ENCODE data around the gene CEP41.

Gene CEP41

GRCh38 chr7:130483031-130483430 is 42.2 kb upstream of the CEP41 start:
- peaks cover 9 to 21% (median 16%) of the 10 kb centered on the region in 11 experiments; a peak in 20 of 22 replicates for H3K9me3 ChIP-seq (replicated peaks in 1 of 11)
- no peaks in the 10 kb centered on the region for H4K20me1 ChIP-seq
- TF ChIP-seq Cebpa-rat (IDR thresholded peaks at IDR 0.05) = no peak
- H3K36me3 ChIP-seq = no peaks in the 10 kb centered on the region
- H3K4me3 ChIP-seq = no peak overlapping the region
- H3K27ac ChIP-seq = no peak overlapping the region
- H3K9ac ChIP-seq = no peak overlapping the region
- H3K4me1 ChIP-seq = peaks cover 0 to 7% (median 0%) of the 10 kb centered on the region in 10 experiments; a peak in 1 of 20 replicates
- H3K27me3 ChIP-seq = peaks cover 15 to 23% (median 20%) of the 10 kb centered on the region in 11 experiments
- no peak overlapping the region for H3K4me2 ChIP-seq

DNA sequence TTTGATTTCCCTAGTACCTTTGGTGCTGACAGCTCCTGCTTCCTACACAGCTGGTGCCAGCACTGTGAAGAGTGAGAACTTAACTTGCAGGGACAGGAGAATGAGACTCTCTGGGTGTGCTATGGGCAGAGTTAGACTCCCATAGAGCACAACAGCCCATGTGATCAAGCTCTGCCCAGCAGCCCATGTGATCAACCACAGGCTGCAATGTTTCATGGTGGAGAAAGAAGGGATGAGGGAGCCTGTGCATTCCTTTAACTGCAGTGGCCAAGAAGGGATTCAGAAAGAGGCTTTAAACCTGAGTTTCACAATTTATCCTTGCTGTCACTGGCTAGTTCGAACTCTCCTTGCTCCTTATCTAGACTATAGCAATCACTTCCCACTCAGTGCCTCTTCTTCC is 41.1 kb upstream of the CEP41 start:
- no peak for TF ChIP-seq Cebpa-rat (IDR thresholded peaks at IDR 0.05)
- Histone ChIP-seq H3K27me3 (peaks cover 12 to 19% (median 16%) of the 10 kb centered on the region in 11 experiments), H3K36me3 (no peaks in the 10 kb centered on the region), H3K4me3 (no peak overlapping the region), H3K9me3 (replicated peaks in 1 of 11) (peaks cover 13 to 27% (median 20%) of the 10 kb centered on the region in 11 experiments; a peak in 20 of 22 replicates), H3K4me2 (no peak overlapping the region), H3K9ac (no peak overlapping the region), H4K20me1 (no peaks in the 10 kb centered on the region), H3K4me1 (peaks cover 0 to 7% (median 0%) of the 10 kb centered on the region in 10 experiments; a peak in 1 of 20 replicates), H3K27ac (no peak overlapping the region)

GRCh38 chr7:130479716-130480400 is 39.0 kb upstream of the CEP41 start:
- Histone ChIP-seq H3K27ac (no peak overlapping the region), H3K27me3 (no peaks in the 10 kb centered on the region)
- no peak for TF ChIP-seq Cebpa-rat (IDR thresholded peaks at IDR 0.05)

GRCh38 chr7:130478991-130479390 is 38.2 kb upstream of the CEP41 start:
- Histone ChIP-seq H3K9me3 (replicated peaks in 1 of 11) (peaks cover 0 to 12% (median 6%) of the 10 kb centered on the region in 11 experiments; a peak in 13 of 22 replicates), H3K4me1 (peaks cover 0 to 7% (median under 1%) of the 10 kb centered on the region in 10 experiments; a peak in 9 of 20 replicates), H3K36me3 (no peaks in the 10 kb centered on the region), H3K4me2 (no peak overlapping the region), H3K9ac (no peak overlapping the region), H3K4me3 (no peak overlapping the region), H3K27ac (no peak overlapping the region), H3K27me3 (no peaks in the 10 kb centered on the region), H4K20me1 (no peaks in the 10 kb centered on the region)
- no peak for TF ChIP-seq Cebpa-rat (IDR thresholded peaks at IDR 0.05)

More at GRCh38 chr7:130479716-130480400, 39.0 kb upstream of the CEP41 start:
- Histone ChIP-seq H3K4me2 (no peak overlapping the region), H3K36me3 (no peaks in the 10 kb centered on the region), H3K4me3 (no peak overlapping the region), H3K9me3 (replicated peaks in 1 of 11) (peaks cover 0 to 12% (median 6%) of the 10 kb centered on the region in 11 experiments; a peak in 13 of 22 replicates), H3K9ac (no peak overlapping the region), H3K4me1 (no peaks in the 10 kb centered on the region), H4K20me1 (no peaks in the 10 kb centered on the region)

- no peaks in the 10 kb centered on the region for H3K36me3 ChIP-seq
- H4K20me1 ChIP-seq = no peaks in the 10 kb centered on the region
- no peak overlapping the region for H3K9ac ChIP-seq
- peaks cover 0 to 25% (median 12%) of the 10 kb centered on the region in 10 experiments; a peak in 16 of 20 replicates for H3K4me1 ChIP-seq
- TF ChIP-seq Cebpa-rat (IDR thresholded peaks at IDR 0.05) = no peak
- no peak overlapping the region for H3K4me3 ChIP-seq
- no peaks in the 10 kb centered on the region for H3K27me3 ChIP-seq
- no peak overlapping the region for H3K27ac ChIP-seq
- no peak overlapping the region for H3K4me2 ChIP-seq
- H3K9me3 ChIP-seq (replicated peaks in 1 of 11) = peaks cover 0 to 12% (median 6%) of the 10 kb centered on the region in 11 experiments; a peak in 13 of 22 replicates
Measured at GRCh38 chr7:130476297-130477150, 35.7 kb upstream of the CEP41 start.

GRCh38 chr7:130475776-130476175 is 35.0 kb upstream of the CEP41 start:
- Histone ChIP-seq H3K27me3 (no peaks in the 10 kb centered on the region), H3K27ac (no peak overlapping the region), H4K20me1 (no peaks in the 10 kb centered on the region), H3K9me3 (replicated peaks in 1 of 11) (peaks cover 0 to 12% (median 6%) of the 10 kb centered on the region in 11 experiments; a peak in 13 of 22 replicates), H3K4me2 (no peak overlapping the region), H3K4me3 (no peak overlapping the region), H3K9ac (no peak overlapping the region), H3K4me1 (peaks cover 0 to 27% (median 12%) of the 10 kb centered on the region in 10 experiments; a peak in 16 of 20 replicates), H3K36me3 (no peaks in the 10 kb centered on the region)
- TF ChIP-seq Cebpa-rat (IDR thresholded peaks at IDR 0.05) = no peak

GRCh38 chr7:130473876-130474275 is 33.1 kb upstream of the CEP41 start:
- no peaks in the 10 kb centered on the region for H3K27me3 ChIP-seq
- H3K4me3 ChIP-seq = no peak overlapping the region
- no peak for TF ChIP-seq Cebpa-rat (IDR thresholded peaks at IDR 0.05)
- H3K4me2 ChIP-seq = peak overlapping the region in 8 of 11 experiments; percentile 4 to 76 (median 49); a peak in 16 of 22 replicates
- no peaks in the 10 kb centered on the region for H3K36me3 ChIP-seq
- peaks cover 0 to 12% (median 5%) of the 10 kb centered on the region in 11 experiments; a peak in 12 of 22 replicates for H3K9me3 ChIP-seq (replicated peaks in 1 of 11)
- H3K27ac ChIP-seq = peak overlapping the region in 4 of 11 experiments; percentile 19 to 59 (median 36); a peak in 8 of 22 replicates
- H3K9ac ChIP-seq = 0 out of 22 replicates have a peak overlapping the region, but pooled peaks of 1 of the 11 experiments have one; percentile 14
- no peaks in the 10 kb centered on the region for H4K20me1 ChIP-seq
- H3K4me1 ChIP-seq = peaks cover 0 to 36% (median 12%) of the 10 kb centered on the region in 10 experiments; a peak in 16 of 20 replicates

- H3K4me3 ChIP-seq = no peak overlapping the region
- H3K27me3 ChIP-seq = no peaks in the 10 kb centered on the region
- peak overlapping the region in 4 of 11 experiments; percentile 19 to 59 (median 36); a peak in 8 of 22 replicates for H3K27ac ChIP-seq
- H3K4me1 ChIP-seq = peaks cover 0 to 36% (median 12%) of the 10 kb centered on the region in 10 experiments; a peak in 16 of 20 replicates
- H4K20me1 ChIP-seq = no peaks in the 10 kb centered on the region
- H3K36me3 ChIP-seq = no peaks in the 10 kb centered on the region
- peaks cover 0 to 10% (median 5%) of the 10 kb centered on the region in 11 experiments; a peak in 12 of 22 replicates for H3K9me3 ChIP-seq (replicated peaks in 1 of 11)
- TF ChIP-seq Cebpa-rat (IDR thresholded peaks at IDR 0.05) = no peak
- peak overlapping the region in 9 of 11 experiments; percentile 4 to 76 (median 46); a peak in 17 of 22 replicates for H3K4me2 ChIP-seq
- H3K9ac ChIP-seq = 0 out of 22 replicates have a peak overlapping the region, but pooled peaks of 1 of the 11 experiments have one; percentile 14
Measured at GRCh38 chr7:130473289-130473688, 32.5 kb upstream of the CEP41 start.

All from BLaER1 treated with 17β-estradiol and CSF1 and Interleukin-3, amounts not matched to agents 10 nM and 100 nM (cell line).